WTC11 (cell line): ENCODE data around the gene PPFIBP2.

ENCODE experiments used
- ATF3 ChIP-seq: sonication (generic); formaldehyde crosslinking; conservative IDR thresholded peaks from 2 replicates; pipeline ENCODE4 v1.8.1; 2022; ENCODE audit warnings: mild to moderate bottlenecking, missing genetic modification reagents
- ATF6 ChIP-seq: sonication (generic); formaldehyde crosslinking; IDR thresholded peaks from 2 replicates; pipeline ENCODE4 v1.8.1; 2023; ENCODE audit warnings: mild to moderate bottlenecking, missing genetic modification reagents
- CREB1 ChIP-seq: sonication (generic); formaldehyde crosslinking; IDR thresholded peaks from 2 replicates; pipeline ENCODE4 v1.8.0; 2023; ENCODE audit warnings: mild to moderate bottlenecking, missing genetic modification reagents
- CTCF ChIP-seq: fragments of 200-600 bp; IDR thresholded peaks from 2 replicates; pipeline ENCODE4 v1.8.0; 2022; ENCODE audit warnings: antibody characterized with exemption
- E2F4 ChIP-seq: sonication (generic); formaldehyde crosslinking; IDR thresholded peaks from 2 replicates; pipeline ENCODE4 v1.8.1; 2022; ENCODE audit warnings: low read depth, mild to moderate bottlenecking, moderate library complexity, missing genetic modification reagents, borderline replicate concordance
- E2F5 ChIP-seq: sonication (generic); formaldehyde crosslinking; IDR thresholded peaks from 2 replicates; pipeline ENCODE4 v1.8.1; 2022; ENCODE audit warnings: mild to moderate bottlenecking, moderate library complexity, missing genetic modification reagents
- ETV6 ChIP-seq: sonication (generic); formaldehyde crosslinking; IDR thresholded peaks from 2 replicates; pipeline ENCODE4 v1.8.1; 2022; ENCODE audit warnings: mild to moderate bottlenecking, missing genetic modification reagents
- GABPB1 ChIP-seq: sonication (generic); formaldehyde crosslinking; IDR thresholded peaks from 2 replicates; pipeline ENCODE4 v1.8.1; 2023; ENCODE audit warnings: mild to moderate bottlenecking, missing genetic modification reagents
- MAX ChIP-seq: sonication (generic); formaldehyde crosslinking; IDR thresholded peaks from 2 replicates; pipeline ENCODE4 v1.8.0; 2022; ENCODE audit warnings: mild to moderate bottlenecking, missing genetic modification reagents
- PRRX2 ChIP-seq: fragments of 250-450 bp; sonication (Bioruptor Pico); IDR thresholded peaks from 2 replicates; pipeline ENCODE4 v1.8.0; 2021; ENCODE audit warnings: mild to moderate bottlenecking
- RELA ChIP-seq: sonication (generic); formaldehyde crosslinking; IDR thresholded peaks from 2 replicates; pipeline ENCODE4 v1.8.1; 2022; ENCODE audit warnings: missing genetic modification reagents, mild to moderate bottlenecking, borderline replicate concordance
- ZNF138 ChIP-seq: sonication (generic); formaldehyde crosslinking; conservative IDR thresholded peaks from 2 replicates; pipeline ENCODE4 v1.8.1; 2022; ENCODE audit warnings: mild to moderate bottlenecking, moderate library complexity, missing genetic modification reagents

- TF ChIP-seq ATF6 (CRISPR knock-in tag) (no peak), CTCF (no peak), MAX (CRISPR knock-in tag) (no peak), CREB1 (CRISPR knock-in tag) (no peak), RELA (CRISPR knock-in tag) (no peak), ZNF138 (CRISPR knock-in tag) (no peak), E2F4 (no peak), E2F5 (no peak), GABPB1 (CRISPR knock-in tag) (no peak), PRRX2 (no peak), ATF3 (CRISPR knock-in tag) (no peak), ETV6 (CRISPR knock-in tag) (no peak)
Measured at GRCh38 chr11:7480113-7480512, 33.7 kb upstream of the PPFIBP2 start.
